Caki2 (cell line): Measurements from ENCODE around the gene RXRA. TPM values are rescaled to one million over a fixed set of nuclear protein-coding genes. Genes with fewer than 3 reads are reported as not detected.

Experiments
- DNase-seq: peaks from one replicate; pipeline ENCODE4 v3.0.0-alpha.2; 2015; ENCODE audit warnings: low read depth
- in situ Hi-C: cut with HindIII; loops from 2 replicates; pipeline ENCODE4 v1.10.0; 2016; ENCODE audit warnings: low sequenced_read_pairs, low pct_unique_long_range_greater_than_20kb, mixed read lengths
- total RNA-seq: library from RNA; depleted of rRNA; stranded (reverse); fragments of >200 nt; shearing (Covaris generic); gene quantifications from 2 replicates; pipeline ENCODE4 v1.2.3, GENCODE V29; 2014; ENCODE audit warnings: low replicate concordance

Gene RXRA
- total RNA-seq, 1 experiment from 2014 or later: 20.6 TPM

DNA sequence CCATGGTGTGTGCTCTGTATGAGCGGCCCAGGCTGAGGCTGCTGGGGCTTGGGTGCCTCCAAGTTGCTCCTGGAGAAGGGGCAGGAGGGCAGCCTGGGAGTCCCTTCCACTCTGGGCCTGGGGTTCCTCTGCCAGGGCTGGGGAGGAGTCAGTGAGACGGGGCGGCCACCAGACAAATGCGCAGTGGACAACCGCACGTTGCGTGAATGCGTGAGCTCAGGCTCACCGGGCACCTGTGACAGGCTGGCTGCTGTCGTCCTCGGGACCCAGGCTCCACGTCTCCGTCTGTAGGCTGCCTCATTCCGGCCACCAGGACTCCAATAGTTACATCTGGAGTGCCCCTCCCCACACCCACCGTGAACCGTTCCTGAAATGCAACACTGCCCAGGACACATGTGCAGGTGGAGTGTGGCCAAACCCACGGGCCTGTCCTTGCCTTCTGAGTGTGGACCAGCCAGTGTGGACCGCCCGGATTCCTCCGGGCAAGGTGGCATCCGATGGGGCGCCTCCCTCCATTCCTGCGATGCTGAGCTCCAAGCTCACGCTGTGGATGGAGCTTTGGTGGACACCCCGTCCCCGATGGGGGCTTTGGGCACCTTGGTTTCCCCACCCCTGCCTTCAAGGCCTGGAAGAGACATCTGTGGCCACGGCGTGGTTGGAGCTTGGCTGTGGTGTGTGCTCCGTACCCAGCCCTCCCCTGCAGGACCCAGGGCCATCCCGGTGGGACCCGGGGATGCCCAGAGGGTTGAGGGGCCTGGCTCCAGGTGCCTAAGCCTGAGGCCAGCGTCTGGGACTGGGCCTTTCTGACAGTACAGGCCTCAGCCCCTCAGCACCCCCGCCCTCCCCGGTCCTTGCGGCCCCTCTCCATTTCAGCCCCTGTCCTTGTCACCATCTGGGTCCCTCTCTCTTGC lies 34.0 kb upstream of the RXRA start:
- no peak for DNase-seq
- in situ Hi-C loops: no loop called here

DNA sequence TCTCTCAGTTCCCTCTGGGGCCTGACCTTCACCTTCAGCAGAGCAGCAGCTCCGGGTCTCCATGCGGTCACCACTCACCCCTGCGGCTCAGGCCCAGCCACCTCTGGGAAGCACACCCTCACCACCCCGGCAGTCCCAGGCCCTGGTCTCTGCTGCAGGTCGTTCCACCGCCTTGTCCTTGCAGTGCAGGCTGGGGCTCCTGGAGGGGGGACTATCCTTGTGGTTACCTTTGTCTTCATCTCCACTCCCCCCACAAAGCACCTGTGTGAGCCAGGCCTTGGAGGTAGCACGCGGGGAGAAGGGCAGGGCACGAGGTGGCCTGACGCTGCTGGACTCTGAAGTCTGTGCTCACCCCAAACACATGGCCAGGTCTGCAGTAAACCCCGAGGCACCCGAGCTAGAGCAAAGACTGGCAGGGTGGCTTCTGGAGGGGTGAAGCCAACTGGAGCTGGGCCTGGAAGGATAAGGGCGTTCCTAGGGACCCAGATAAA lies 33.2 kb upstream of the RXRA start:
- no peak for DNase-seq
- in situ Hi-C loops: no loop called here

- in situ Hi-C loops: no loop called here
- DNase-seq: no peak
Measured at GRCh38 chr9:134293611-134294152, 32.6 kb upstream of the RXRA start.

DNA sequence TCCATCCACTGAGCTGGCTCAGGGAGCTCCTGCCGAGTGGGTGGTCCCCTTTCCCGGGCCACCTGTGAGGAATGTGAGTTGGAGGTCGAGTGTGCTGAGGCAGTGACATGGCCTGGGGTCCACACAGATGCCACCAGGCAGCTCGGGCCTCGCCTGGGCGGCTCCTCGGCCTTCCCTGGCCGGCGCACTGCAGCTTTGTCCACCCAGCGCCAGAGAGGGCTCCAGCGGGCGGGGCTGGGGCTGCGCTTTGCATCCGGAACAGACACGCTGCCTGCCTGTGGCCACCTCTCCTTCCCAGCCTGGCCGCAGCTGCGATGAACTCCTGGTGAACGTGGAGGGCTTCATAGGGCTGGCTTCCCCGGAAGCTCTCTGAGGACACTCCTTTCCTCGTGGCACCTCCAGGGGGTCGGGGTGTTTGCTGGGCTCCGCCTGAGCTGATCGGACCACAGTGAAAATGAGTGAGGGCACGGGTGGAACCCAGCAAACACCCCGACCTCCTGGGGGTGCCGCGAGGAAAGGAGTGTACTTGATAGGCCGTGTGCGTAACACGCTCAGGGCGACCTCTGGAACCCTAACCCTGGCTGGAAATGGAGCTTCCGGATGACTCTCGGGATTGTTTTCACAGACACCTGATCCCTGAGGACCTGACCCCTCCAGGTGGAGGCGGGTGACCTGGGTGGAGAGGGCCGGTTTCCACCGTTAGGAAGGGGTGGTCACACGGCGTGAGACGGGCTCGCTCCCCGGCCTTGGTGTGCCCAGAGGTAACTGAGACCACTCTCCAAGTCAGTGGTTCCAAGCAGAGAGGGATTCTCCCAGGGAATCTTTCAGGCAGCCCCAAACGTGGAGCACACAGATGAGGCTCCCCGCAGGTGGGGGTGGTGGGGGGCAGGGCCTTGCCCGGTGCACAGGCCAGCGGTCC lies 31.8 kb upstream of the RXRA start:
- in situ Hi-C loops: no loop called here
- no peak for DNase-seq

- no peak for DNase-seq
- in situ Hi-C loops: no loop called here
Measured at GRCh38 chr9:134295101-134295745, 31.0 kb upstream of the RXRA start.

DNA sequence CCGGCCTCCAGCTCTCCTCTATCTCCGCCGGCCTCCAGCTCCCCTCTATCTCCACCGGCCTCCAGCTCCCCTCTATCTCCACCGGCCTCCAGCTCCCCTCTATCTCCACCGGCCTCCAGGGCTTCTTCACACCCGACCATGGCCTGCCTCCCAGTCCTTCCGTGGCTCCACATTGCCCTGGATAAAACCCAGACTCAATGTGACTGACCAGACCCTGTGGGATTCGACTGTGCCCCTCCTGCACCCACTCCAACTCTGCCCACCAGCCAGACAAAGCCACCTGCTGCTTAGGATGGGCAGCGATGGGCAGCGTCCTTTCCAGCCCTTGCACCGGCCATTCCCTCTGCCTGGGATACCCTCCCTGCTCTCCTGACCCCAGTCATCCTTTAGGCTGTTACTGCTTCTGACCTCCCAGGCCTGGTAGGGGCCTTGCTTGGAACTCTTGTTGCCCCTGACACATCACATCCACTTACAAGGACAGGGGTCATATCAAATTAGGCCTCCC lies 30.5 kb upstream of the RXRA start:
- in situ Hi-C loops: no loop called here
- no peak for DNase-seq

DNA sequence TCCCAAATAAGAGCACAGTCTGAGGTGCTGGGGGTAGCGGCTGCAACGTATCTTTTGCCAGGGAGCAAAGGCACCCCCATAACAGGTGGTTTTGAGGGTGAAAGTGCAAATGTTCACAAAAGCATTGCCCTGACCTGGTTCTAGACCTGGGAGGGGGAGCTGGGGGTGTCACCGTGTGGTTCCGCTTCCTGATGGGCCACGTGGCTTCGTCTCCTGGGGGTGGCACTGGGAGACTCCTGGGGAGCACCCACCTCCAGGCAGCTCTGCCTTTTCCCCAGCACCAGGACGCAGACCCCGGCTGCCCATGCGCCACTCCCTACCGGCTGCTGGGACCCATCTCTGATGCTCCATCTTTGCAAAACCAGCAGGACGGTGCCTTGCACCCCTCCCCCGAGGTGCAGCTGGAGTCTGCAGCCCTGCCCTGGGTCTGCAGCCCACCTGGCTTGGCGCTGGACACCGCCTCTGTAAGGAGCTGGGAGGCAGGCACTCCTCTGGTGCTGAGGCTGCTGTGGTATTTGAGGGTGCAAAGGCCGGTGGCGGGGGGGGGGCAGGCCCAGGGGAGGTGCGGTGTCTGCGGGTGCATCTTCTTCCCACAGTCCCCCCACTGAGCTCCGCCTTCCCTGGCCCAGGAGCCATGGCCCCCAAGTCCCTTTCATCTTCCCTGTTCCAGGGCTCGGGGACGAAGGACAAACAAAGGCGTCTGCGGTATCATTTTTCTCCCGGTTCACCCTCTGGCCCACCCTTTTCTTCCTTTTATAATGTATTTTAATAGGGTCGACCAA lies 29.8 kb upstream of the RXRA start:
- no peak for DNase-seq
- in situ Hi-C loops: no loop called here

- in situ Hi-C loops: no loop called here
- DNase-seq: no peak
Measured at GRCh38 chr9:134297083-134297410, 29.2 kb upstream of the RXRA start.

DNA sequence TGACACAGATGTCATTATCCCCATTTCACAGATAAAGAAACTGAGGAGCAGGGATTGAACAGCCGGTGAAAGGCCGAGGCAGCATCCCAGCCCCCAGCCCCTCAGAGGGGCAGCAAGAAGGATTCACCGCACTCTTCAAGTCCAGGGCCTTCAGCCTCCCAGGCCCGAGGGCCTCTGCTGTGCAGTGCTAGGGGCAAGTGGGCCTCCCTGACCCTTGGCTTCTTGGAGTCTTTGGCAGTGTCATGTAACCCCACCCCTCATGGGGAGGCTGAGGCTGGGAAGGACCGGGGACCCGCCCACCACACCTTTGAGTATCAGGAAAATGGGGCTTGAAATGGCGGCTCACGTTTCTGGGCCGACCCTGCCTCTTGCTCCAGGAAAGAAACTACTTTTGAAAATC lies 28.7 kb upstream of the RXRA start:
- in situ Hi-C loops: no loop called here
- DNase-seq: no peak

GRCh38 chr9:134298000-134298399 lies 28.3 kb upstream of the RXRA start:
- in situ Hi-C loops: no loop called here
- DNase-seq: no peak

DNA sequence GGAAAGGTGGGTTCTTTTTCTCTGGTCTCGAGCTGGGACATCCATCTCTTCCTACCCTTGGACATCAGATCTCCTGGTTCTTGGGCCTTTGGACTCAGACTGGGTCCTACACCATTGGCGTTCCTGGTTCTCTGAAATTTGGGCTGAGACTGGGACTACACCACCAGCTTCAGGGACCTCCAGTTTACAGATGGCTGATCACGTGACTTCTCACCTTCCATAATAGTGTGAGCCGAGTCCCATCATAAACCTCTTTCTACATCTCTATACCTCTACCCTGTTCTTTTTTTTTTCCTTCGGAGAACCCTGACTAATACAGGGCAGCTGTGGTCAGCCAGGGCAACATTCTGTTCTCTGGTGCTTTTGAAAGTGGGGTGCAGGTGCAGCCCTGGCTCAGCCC lies 27.2 kb upstream of the RXRA start:
- in situ Hi-C loops: no loop called here
- no peak for DNase-seq

- no peak for DNase-seq
- in situ Hi-C loops: no loop called here
Measured at GRCh38 chr9:134299883-134300282, 26.4 kb upstream of the RXRA start.

- no peak for DNase-seq
- in situ Hi-C loops: no loop called here
Measured at GRCh38 chr9:134301387-134302129, 24.7 kb upstream of the RXRA start.

DNA sequence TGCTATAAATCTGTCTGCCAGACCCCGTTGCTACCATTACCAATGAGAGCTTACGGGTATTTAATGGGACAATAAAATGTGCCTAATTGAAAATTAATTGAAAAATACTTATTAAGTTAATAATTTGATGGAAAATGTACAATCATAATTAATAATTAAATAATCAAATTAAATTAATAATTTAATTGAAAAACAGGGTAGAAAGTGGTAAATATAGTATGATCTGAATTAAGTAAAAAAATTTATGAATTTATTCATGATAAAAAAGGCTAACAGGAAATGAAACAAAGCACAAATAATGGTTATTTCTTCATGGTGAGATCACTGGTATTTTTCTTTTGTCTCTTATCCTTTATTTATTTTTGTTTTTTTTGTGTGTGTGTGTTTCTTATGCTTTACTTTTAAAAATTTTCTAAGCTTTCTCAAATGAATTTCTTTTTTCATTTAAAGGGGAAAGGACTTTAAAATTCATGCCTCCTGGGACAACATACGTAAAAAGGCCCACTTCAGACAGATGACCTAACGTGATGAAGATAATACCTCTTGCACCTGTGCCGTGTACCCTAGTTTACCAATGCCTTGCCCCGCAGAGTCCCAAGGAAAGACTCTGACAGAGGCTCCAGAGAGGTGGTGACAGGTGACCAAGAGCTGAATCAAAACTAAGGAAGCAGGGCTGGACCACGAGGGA lies 24.0 kb upstream of the RXRA start:
- in situ Hi-C loops: no loop called here
- no peak for DNase-seq

- DNase-seq: no peak
- in situ Hi-C loops: no loop called here
Measured at GRCh38 chr9:134303601-134304000, 22.7 kb upstream of the RXRA start.

DNA sequence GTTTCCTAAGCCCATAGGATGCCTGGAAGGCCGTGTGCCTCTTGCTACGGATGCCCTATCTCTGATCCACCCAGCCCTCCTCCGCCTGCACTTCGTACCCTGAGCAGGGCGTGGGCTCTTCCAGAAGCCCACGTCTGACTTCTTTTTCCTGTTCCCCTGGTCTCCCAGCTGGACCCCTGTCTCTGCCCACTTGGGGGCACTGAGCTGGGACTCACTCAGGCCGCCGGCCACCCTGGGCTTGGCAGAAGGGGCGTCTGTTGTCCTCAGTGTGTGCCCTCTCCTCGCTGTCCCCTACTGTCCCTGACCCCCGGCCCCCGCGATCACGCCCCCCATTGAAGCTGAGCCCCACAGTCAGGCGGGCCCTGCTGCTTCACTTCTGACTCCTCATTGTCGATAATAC lies 22.0 kb upstream of the RXRA start:
- no peak for DNase-seq
- in situ Hi-C loops: no loop called here
